SK-N-SH treated with all-trans-retinoic acid at 6 μM for 48 hours (cell line): ENCODE results near the gene YIPF1.

ENCODE experiments used
- ATAC-seq: fragments of 200-7000 bp; cut with Tn5 transposase; 3 replicates; pipeline ENCODE4 v1.9.1; 2020; ENCODE audit warnings: mild to moderate bottlenecking, moderate library complexity
- ARNTL ChIP-seq: fragments of 450-650 bp; formaldehyde crosslinking; IDR thresholded peaks from 2 replicates; pipeline ENCODE4 v1.5.0; 2020; ENCODE audit warnings: low read depth, mild to moderate bottlenecking, moderate library complexity, borderline replicate concordance
- CSDC2 ChIP-seq: fragments of 250-450 bp; sonication (Bioruptor Pico); IDR thresholded peaks from 2 replicates; pipeline ENCODE4 v1.5.0; 2020; ENCODE audit warnings: mild to moderate bottlenecking, moderate library complexity
- GLIS3 ChIP-seq: fragments of 250-450 bp; sonication (Bioruptor Pico); IDR thresholded peaks from 2 replicates; pipeline ENCODE4 v1.5.0; 2020; ENCODE audit warnings: mild to moderate bottlenecking, moderate library complexity
- OSR1 ChIP-seq: fragments of 250-450 bp; sonication (Bioruptor Pico); IDR thresholded peaks from 2 replicates; pipeline ENCODE4 v1.8.0; 2022; ENCODE audit warnings: moderate library complexity, mild to moderate bottlenecking, inconsistent platforms
- PPARA ChIP-seq: fragments of 250-450 bp; sonication (Bioruptor Pico); IDR thresholded peaks from 2 replicates; pipeline ENCODE4 v1.5.0; 2020; ENCODE audit warnings: mild to moderate bottlenecking, borderline replicate concordance
- RARB ChIP-seq: fragments of 250-450 bp; sonication (Bioruptor Pico); IDR thresholded peaks from 2 replicates; pipeline ENCODE4 v1.8.0; 2021; ENCODE audit warnings: mild to moderate bottlenecking, moderate library complexity
- SNAI2 ChIP-seq: fragments of 250-450 bp; sonication (Bioruptor Pico); IDR thresholded peaks from 2 replicates; pipeline ENCODE4 v1.5.0; 2020; ENCODE audit warnings: mild to moderate bottlenecking, moderate library complexity
- TOX ChIP-seq: fragments of 250-450 bp; sonication (Bioruptor Pico); IDR thresholded peaks from 2 replicates; pipeline ENCODE4 v1.8.0; 2021; ENCODE audit warnings: mild to moderate bottlenecking, moderate library complexity, borderline replicate concordance
- TSHZ2 ChIP-seq: fragments of 250-450 bp; sonication (Bioruptor Pico); IDR thresholded peaks from 2 replicates; pipeline ENCODE4 v1.5.0; 2020; ENCODE audit warnings: mild to moderate bottlenecking, moderate library complexity
- ZFP3 ChIP-seq: fragments of 250-450 bp; sonication (Bioruptor Pico); IDR thresholded peaks from 2 replicates; pipeline ENCODE4 v1.5.0; 2020; ENCODE audit warnings: mild to moderate bottlenecking, moderate library complexity
- ZFP30 ChIP-seq: fragments of 450-650 bp; formaldehyde crosslinking; IDR thresholded peaks from 2 replicates; pipeline ENCODE4 v1.5.0; 2022; ENCODE audit warnings: mild to moderate bottlenecking, moderate library complexity
- ZNF70 ChIP-seq: fragments of 450-650 bp; formaldehyde crosslinking; IDR thresholded peaks from 2 replicates; pipeline ENCODE4 v1.5.0; 2020; ENCODE audit warnings: mild to moderate bottlenecking, moderate library complexity
- ZNF8 ChIP-seq: fragments of 450-650 bp; formaldehyde crosslinking; IDR thresholded peaks from 2 replicates; pipeline ENCODE4 v1.5.0; 2020; ENCODE audit warnings: mild to moderate bottlenecking, moderate library complexity
- TF ChIP-seq, protein P1 (sequence below): fragments of 250-450 bp; sonication (Bioruptor Pico); IDR thresholded peaks from 2 replicates; pipeline ENCODE4 v1.5.1; 2021; ENCODE audit warnings: mild to moderate bottlenecking, moderate library complexity
- TF ChIP-seq, protein P2 (sequence below): fragments of 250-450 bp; sonication (Bioruptor Pico); IDR thresholded peaks from 2 replicates; pipeline ENCODE4 v1.8.0; 2021; ENCODE audit warnings: low read depth, mild to moderate bottlenecking, moderate library complexity, borderline replicate concordance
- TF ChIP-seq, protein P3 (sequence below): fragments of 250-450 bp; sonication (Bioruptor Pico); IDR thresholded peaks from 2 replicates; pipeline ENCODE4 v1.8.0; 2020; ENCODE audit warnings: mild to moderate bottlenecking, moderate library complexity, borderline replicate concordance

Gene YIPF1

DNA sequence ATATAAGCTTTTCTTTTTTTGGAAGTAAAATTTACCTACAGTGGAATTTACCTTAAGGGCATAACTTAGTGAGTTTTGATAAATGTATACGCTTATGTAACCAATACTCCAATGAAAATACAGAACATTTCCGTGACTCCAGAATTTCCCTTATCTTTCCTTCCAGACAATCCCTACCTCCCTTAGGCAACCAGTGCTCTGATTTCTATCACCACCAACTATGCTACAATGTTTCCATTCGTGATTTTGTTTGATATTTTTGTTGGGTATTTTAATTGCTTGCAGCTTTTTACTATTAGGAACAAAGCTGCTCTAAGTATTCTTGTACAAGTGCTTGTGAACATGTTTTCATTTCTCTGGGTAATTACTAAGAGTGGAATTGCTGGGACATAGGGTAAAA, 41.3 kb upstream of the YIPF1 start (continued):
- no peak for TF ChIP-seq TSHZ2 (CRISPR knock-in tag)
- no peak for TF ChIP-seq ZFP30
- TF ChIP-seq, protein P1, sequence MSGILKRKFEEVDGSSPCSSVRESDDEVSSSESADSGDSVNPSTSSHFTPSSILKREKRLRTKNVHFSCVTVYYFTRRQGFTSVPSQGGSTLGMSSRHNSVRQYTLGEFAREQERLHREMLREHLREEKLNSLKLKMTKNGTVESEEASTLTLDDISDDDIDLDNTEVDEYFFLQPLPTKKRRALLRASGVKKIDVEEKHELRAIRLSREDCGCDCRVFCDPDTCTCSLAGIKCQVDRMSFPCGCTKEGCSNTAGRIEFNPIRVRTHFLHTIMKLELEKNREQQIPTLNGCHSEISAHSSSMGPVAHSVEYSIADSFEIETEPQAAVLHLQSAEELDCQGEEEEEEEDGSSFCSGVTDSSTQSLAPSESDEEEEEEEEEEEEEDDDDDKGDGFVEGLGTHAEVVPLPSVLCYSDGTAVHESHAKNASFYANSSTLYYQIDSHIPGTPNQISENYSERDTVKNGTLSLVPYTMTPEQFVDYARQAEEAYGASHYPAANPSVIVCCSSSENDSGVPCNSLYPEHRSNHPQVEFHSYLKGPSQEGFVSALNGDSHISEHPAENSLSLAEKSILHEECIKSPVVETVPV (CRISPR knock-in tag), result no peak

DNA sequence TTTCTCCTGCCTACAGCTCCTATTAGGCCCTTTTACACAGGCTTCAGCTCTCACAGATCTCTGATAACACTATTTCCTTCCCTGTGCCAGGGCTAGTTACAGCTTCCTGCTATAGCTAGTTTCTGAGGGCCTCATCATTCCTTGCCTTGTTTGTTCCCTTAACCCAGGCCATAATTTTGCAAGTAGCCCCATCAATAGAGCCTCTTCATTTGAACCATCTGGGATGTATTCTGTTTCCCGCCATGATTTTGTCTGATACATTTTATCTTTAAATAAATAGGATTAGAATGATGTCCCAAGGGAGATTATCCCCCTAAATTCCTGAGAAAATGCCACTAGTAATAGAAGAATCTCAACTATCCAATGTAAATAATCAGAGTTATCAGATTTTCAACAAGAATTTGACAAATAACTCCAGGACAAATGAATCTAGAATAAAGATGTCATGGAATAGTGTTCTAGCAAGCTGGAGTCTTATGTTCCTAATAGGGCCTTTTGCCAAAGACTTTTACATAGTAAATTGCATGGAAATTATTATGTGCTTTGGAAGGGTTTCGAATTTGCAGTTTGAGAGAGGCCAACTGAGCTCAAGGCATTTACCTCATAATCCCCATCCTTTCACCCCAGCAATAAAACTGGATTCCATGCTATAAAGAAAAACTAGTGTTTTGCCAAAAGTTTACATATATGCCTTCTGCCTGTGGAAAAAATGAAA, 39.8 kb upstream of the YIPF1 start:
- TF ChIP-seq ZFP3 (CRISPR knock-in tag) (no peak), PPARA (CRISPR knock-in tag) (no peak), CSDC2 (CRISPR knock-in tag) (no peak), RARB (CRISPR knock-in tag) (no peak), ZNF8 (CRISPR knock-in tag) (no peak), ARNTL (CRISPR knock-in tag) (no peak), TOX (no peak)
- no peak for ATAC-seq

GRCh38 chr1:53927376-53927881, 37.8 kb upstream of the YIPF1 start:
- ATAC-seq, result no peak
- TF ChIP-seq CSDC2 (CRISPR knock-in tag) (no peak), OSR1 (CRISPR knock-in tag) (no peak), RARB (CRISPR knock-in tag) (no peak), ARNTL (CRISPR knock-in tag) (no peak), ZNF70 (CRISPR knock-in tag) (no peak)
- TF ChIP-seq, protein P2, sequence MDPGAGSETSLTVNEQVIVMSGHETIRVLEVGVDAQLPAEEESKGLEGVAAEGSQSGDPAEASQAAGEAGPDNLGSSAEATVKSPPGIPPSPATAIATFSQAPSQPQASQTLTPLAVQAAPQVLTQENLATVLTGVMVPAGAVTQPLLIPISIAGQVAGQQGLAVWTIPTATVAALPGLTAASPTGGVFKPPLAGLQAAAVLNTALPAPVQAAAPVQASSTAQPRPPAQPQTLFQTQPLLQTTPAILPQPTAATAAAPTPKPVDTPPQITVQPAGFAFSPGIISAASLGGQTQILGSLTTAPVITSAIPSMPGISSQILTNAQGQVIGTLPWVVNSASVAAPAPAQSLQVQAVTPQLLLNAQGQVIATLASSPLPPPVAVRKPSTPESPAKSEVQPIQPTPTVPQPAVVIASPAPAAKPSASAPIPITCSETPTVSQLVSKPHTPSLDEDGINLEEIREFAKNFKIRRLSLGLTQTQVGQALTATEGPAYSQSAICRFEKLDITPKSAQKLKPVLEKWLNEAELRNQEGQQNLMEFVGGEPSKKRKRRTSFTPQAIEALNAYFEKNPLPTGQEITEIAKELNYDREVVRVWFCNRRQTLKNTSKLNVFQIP (CRISPR knock-in tag), result no peak
- TF ChIP-seq, protein P3, sequence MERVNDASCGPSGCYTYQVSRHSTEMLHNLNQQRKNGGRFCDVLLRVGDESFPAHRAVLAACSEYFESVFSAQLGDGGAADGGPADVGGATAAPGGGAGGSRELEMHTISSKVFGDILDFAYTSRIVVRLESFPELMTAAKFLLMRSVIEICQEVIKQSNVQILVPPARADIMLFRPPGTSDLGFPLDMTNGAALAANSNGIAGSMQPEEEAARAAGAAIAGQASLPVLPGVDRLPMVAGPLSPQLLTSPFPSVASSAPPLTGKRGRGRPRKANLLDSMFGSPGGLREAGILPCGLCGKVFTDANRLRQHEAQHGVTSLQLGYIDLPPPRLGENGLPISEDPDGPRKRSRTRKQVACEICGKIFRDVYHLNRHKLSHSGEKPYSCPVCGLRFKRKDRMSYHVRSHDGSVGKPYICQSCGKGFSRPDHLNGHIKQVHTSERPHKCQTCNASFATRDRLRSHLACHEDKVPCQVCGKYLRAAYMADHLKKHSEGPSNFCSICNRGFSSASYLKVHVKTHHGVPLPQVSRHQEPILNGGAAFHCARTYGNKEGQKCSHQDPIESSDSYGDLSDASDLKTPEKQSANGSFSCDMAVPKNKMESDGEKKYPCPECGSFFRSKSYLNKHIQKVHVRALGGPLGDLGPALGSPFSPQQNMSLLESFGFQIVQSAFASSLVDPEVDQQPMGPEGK, result no peak

GRCh38 chr1:53919675-53920066, 30.1 kb upstream of the YIPF1 start:
- ATAC-seq, result no peak
- no peak for TF ChIP-seq SNAI2 (CRISPR knock-in tag)
- no peak for TF ChIP-seq ZFP3 (CRISPR knock-in tag)
- TF ChIP-seq ZNF70 (CRISPR knock-in tag), result no peak
- TF ChIP-seq PPARA (CRISPR knock-in tag), result no peak
- no peak for TF ChIP-seq ZFP30
- TF ChIP-seq, protein P3, result no peak
- TF ChIP-seq GLIS3, result no peak
